Thymus (tissue), 11 donors: ENCODE results near the gene ZNF862. TPM values are rescaled to one million over a fixed set of nuclear protein-coding genes. Genes with fewer than 3 reads are reported as not detected.

Experiments
- DNase-seq, 9 donors: peaks; one replicate each; pipeline ENCODE4 v3.0.0-alpha.2; 2013; ENCODE audit warnings: low spot score in 9 of 9, low read depth in 6 of 9, missing footprints in 1 of 9
- H3K27ac ChIP-seq, 2 donors: one replicate each; pipeline ENCODE4 v1.5.1; 2013; ENCODE audit warnings: control low read depth in 1 of 2, low read depth in 1 of 2, low read length in 1 of 2, mild to moderate bottlenecking in 1 of 2, moderate library complexity in 1 of 2
- H3K27me3 ChIP-seq, 2 donors: one replicate each; pipeline ENCODE4 v1.5.1; 2013; ENCODE audit warnings: low read length in 1 of 2; ENCODE audit not compliant: control insufficient read depth in 2 of 2, insufficient read depth in 1 of 2
- H3K36me3 ChIP-seq, 2 donors: one replicate each; pipeline ENCODE4 v1.5.1; 2013; ENCODE audit warnings: low read length in 1 of 2, mild to moderate bottlenecking in 1 of 2, moderate library complexity in 1 of 2; ENCODE audit not compliant: control insufficient read depth in 2 of 2, insufficient read depth in 2 of 2
- H3K4me1 ChIP-seq, 2 donors: one replicate each; pipeline ENCODE4 v1.5.1; 2013; ENCODE audit warnings: low read length in 2 of 2; ENCODE audit not compliant: control insufficient read depth in 2 of 2, insufficient read depth in 2 of 2
- H3K4me3 ChIP-seq, 2 donors: one replicate each; pipeline ENCODE4 v1.5.1; 2013; ENCODE audit warnings: low read length in 2 of 2, control low read depth in 1 of 2, mild to moderate bottlenecking in 1 of 2
- H3K9me3 ChIP-seq, 2 donors: one replicate each; pipeline ENCODE4 v1.5.1; 2013; ENCODE audit warnings: low read length in 1 of 2, mild to moderate bottlenecking in 1 of 2; ENCODE audit not compliant: control insufficient read depth in 2 of 2, insufficient read depth in 1 of 2
- WGBS: extraction: QIAGEN DNeasy Blood & Tissue Kit; methylation state at CpG from one replicate; pipeline ENCODE4 v1.1.7; 2013; 5-methylcytosine and 5-hydroxymethylcytosine counted together
- polyA plus RNA-seq: library from polyadenylated mRNA; stranded (reverse); fragments of 200-250 nt; gene quantifications from one replicate; pipeline ENCODE4 v1.2.3, GENCODE V29; 2013
- total RNA-seq: library from RNA; stranded (reverse); fragments of 120-200 nt; gene quantifications from one replicate; pipeline ENCODE4 v1.2.4, GENCODE V29; 2013
- donor health status: healthy.

Gene ZNF862
- total and polyA plus RNA-seq, 2 donors: 9.0 to 15.8 TPM

DNA sequence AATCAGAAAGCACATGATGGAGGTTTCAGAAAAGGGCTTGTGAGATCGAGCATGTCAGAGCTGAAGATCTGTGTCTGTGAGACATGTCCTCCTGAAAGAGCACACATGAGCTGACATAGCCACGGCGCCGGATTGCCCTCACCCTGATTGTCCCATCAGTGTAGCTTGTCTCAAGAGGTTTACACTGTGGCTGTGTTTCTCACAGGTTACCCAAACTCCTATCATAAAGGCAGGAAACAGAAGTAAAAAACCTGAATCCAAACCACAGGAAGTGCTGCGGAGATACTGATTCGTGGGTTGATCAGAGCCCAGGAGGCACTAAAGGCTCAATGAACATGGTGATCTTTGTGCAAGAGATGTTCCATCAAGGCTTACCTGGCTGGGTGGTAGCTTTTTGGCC lies 31.7 kb downstream of the ZNF862 start:
- peak overlapping the region; percentile 88 for H3K27ac ChIP-seq
- H3K4me1 ChIP-seq: peaks cover 69 to 89% of the 10 kb centered on the region in 2 donors
- H3K36me3 ChIP-seq: peaks cover 3% of the 10 kb centered on the region in 2 donors
- peak in 3 of 9 donors; percentile 56 to 88 (median 56) for DNase-seq
- 4% methylated on average over 6 of the region's 6 CpGs for WGBS
- H3K9me3 ChIP-seq: peaks cover 0 to 7% of the 10 kb centered on the region in 2 donors
- H3K4me3 ChIP-seq: no peak overlapping the region
- peaks cover 5 to 14% of the 10 kb centered on the region in 2 donors for H3K27me3 ChIP-seq

DNA sequence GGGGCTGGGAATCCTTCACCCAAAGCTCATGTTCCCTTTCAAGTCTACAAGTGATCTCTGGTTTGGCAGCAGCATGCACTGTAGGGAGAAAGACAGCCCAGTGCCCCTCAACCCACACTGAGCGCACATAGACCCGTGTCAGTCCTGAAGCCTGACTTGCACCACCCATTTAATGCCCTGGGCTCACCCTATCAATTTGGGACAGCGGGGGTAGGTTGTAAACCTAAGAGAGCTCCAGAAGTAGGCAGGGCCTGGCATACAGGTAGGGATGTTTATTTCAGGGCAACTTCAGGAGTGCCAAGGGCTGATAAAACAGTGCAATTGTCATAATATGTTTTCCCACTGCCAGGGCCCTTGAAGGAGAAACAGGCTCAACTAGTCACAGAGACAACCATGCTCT lies 32.1 kb downstream of the ZNF862 start:
- DNase-seq: no peak
- 48% methylated on average over 3 of the region's 3 CpGs for WGBS
- peaks cover 64 to 89% of the 10 kb centered on the region in 2 donors for H3K4me1 ChIP-seq

DNA sequence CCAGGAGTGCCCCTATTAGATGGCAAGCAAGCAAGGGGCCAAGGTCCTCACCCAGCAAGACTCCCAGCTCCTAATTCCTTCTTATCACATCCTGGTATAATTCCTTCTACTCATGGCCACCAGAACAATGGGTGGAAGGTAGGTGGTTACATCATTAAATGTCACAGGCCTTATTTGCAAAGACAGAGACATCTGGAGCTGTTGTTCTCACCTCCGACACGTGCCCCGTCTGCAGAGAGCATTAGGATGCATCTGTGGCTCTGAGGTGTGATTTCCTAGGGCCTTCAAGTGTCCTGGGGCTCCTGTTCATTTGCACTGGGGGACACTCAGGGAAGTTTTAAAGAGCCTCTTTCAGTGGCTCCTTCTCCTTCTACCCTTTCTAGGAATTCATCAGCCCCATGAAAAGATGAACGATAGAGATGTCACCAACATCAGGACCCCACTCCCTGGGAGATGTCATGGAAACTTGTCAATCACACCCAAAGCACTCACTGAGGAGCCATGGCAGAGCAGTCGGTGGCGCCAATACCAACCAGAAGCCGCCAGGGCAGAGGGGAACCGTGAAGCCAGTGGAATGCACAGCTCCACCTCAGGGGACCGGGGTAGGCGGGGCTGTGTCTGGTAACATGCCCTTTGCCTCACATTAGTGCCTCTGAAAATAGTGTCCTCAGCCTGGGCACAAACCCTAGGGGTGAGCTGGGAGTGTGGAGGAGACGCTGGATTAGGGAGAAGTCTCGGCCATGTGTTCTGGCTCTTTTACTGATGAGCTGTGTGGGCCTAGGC lies 32.7 kb downstream of the ZNF862 start:
- Histone ChIP-seq H3K4me1 (peaks cover 58 to 88% of the 10 kb centered on the region in 2 donors), H3K27me3 (peaks cover 5 to 14% of the 10 kb centered on the region in 2 donors), H3K27ac (peak overlapping the region; percentile 81 to 88), H3K36me3 (peaks cover 4 to 5% of the 10 kb centered on the region in 2 donors), H3K4me3 (no peak overlapping the region), H3K9me3 (peaks cover 0 to 7% of the 10 kb centered on the region in 2 donors)
- 87% methylated on average over 12 of the region's 12 CpGs for WGBS
- no peak for DNase-seq

More for the DNA sequence above, 32.1 kb downstream of the ZNF862 start:
- H3K36me3 ChIP-seq: peaks cover 0 to 1% of the 10 kb centered on the region in 2 donors
- H3K27me3 ChIP-seq: peaks cover 5 to 14% of the 10 kb centered on the region in 2 donors
- H3K4me3 ChIP-seq: no peak overlapping the region
- H3K27ac ChIP-seq: peak overlapping the region; percentile 81 to 88
- H3K9me3 ChIP-seq: peaks cover 0 to 7% of the 10 kb centered on the region in 2 donors

DNA sequence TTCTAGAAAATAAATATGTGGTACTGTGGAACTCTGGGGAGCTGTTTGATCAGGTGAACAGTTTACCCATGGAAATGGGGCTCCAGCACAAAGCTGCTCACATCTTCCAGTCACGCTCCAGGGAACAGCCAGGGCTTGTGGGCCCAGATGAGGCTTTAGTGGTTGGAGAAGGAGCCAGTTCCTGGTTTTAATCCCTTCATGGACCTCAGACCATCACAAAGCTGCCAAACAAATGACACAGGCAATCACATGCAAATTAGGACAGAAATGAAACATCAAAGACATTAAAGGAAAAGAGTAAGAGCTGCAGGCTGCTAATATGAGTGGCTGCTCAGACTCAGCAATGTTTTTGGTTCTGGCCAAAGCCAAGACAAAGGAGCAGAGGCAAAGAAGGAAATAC lies 33.4 kb downstream of the ZNF862 start:
- no peak overlapping the region for H3K4me3 ChIP-seq
- H3K27me3 ChIP-seq: peaks cover 5 to 14% of the 10 kb centered on the region in 2 donors
- peaks cover 0 to 7% of the 10 kb centered on the region in 2 donors for H3K9me3 ChIP-seq
- H3K4me1 ChIP-seq: peaks cover 51 to 81% of the 10 kb centered on the region in 2 donors
- no peak for DNase-seq
- H3K27ac ChIP-seq: peak overlapping the region in 1 of 2 donors; percentile 74
- H3K36me3 ChIP-seq: peaks cover 4 to 8% of the 10 kb centered on the region in 2 donors
- 95% methylated on average over 1 of the region's 1 CpG for WGBS

DNA sequence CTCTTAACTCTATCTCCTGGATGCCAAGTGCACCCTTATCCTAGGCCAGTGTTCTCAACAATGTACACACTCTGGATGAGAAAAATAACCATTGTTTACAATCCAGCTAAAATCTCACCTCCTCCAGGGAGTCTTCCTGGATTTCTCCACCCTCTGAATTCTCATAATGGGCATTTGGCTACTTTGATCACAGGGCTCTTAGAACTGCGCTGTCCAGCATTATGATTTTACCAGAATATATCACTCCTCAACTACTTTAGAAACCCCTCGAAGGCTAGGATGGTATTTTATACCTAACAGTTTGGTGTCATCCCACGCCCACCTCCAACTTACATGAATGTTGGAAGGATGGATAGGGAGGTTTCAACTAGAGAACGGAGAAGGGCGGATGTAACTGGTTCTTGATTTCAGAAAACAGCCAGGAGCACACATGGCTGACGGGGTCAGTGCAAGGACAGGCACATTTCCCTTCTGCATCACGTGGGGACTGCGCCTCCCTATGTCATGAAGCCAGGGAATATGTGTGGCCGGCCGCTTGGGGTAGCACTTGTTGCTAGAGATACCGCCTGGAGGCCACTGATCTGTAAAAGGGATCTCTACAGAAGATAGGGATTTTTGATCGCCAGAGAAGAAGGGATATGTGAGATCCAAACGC lies 34.4 kb downstream of the ZNF862 start:
- Histone ChIP-seq H3K27ac (peak overlapping the region; percentile 55 to 62), H3K4me1 (peaks cover 42 to 72% of the 10 kb centered on the region in 2 donors)

DNA sequence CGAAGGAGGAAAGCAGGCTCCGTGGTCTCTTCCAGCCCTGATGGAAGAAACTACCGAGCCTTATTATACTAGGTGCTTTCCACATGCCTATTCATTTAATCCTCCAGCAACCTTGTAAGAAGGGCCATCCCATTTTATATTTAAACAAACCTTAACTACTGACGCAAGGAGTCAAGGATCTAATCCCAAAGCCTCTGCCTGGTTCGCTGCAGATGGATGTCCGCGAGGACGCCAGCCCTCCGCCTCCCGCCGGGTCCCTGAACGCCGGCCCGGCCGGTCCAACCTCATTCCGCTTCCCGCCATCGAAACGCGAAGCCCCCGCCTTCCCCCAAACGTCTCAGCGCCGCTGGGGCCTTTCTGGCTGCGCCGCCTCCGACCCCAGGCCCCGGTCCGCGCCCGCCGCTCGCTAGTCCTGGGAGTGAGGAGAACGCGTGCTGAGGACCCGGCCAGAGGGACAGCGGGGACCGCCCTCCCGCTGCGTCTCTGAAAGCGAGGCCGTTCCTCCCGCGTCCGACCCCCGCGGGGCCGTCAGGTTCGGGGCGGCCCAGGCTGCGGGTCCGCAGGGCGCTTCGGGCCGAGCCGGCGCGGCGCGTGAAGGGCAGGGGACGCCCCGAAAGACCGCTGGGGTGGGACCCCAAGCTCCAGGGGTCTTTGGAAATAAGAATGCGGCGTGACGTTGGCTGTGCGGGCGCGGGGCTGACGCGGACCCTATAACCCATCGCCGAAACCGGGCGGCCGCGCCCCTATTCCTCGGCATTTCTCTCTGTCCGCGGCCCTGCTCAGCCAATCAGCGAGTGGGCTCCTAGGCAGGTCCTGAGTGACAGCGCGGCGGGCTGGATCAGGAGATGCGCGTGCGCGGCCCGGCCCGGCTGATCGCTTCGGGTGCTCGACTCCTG lies 35.1 kb downstream of the ZNF862 start, which contains the start of gene ATP6V0E2:
ATP6V0E2 (plus strand) TSS at position 896 of the 896 bp plus-strand sequence. CDS start 97 bp downstream, outside the sequence.
- peak within 1 kb of the TSS; percentile 66 to 79 for H3K4me3 ChIP-seq
- peaks cover 34 to 64% of the 10 kb centered on the region in 2 donors for H3K4me1 ChIP-seq
- peaks cover 0 to 3% of the 10 kb centered on the region in 2 donors for H3K9me3 ChIP-seq
- peaks cover 8 to 16% of the 10 kb centered on the region in 2 donors for H3K36me3 ChIP-seq
- peak in 5 of 9 donors; percentile 76 to 93 (median 86) for DNase-seq
- under 1% methylated on average over 93 of the region's 93 CpGs for WGBS
- H3K27me3 ChIP-seq: peaks cover 5 to 14% of the 10 kb centered on the region in 2 donors
- peak within 1 kb of the TSS; percentile 62 to 68 for H3K27ac ChIP-seq

More for the DNA sequence above, 34.4 kb downstream of the ZNF862 start:
- peaks cover 4 to 10% of the 10 kb centered on the region in 2 donors for H3K36me3 ChIP-seq
- H3K4me3 ChIP-seq: peak overlapping the region; percentile 66 to 79
- DNase-seq: no peak
- 46% methylated on average over 13 of the region's 13 CpGs for WGBS
- peaks cover 5 to 14% of the 10 kb centered on the region in 2 donors for H3K27me3 ChIP-seq
- H3K9me3 ChIP-seq: peaks cover 0 to 7% of the 10 kb centered on the region in 2 donors

DNA sequence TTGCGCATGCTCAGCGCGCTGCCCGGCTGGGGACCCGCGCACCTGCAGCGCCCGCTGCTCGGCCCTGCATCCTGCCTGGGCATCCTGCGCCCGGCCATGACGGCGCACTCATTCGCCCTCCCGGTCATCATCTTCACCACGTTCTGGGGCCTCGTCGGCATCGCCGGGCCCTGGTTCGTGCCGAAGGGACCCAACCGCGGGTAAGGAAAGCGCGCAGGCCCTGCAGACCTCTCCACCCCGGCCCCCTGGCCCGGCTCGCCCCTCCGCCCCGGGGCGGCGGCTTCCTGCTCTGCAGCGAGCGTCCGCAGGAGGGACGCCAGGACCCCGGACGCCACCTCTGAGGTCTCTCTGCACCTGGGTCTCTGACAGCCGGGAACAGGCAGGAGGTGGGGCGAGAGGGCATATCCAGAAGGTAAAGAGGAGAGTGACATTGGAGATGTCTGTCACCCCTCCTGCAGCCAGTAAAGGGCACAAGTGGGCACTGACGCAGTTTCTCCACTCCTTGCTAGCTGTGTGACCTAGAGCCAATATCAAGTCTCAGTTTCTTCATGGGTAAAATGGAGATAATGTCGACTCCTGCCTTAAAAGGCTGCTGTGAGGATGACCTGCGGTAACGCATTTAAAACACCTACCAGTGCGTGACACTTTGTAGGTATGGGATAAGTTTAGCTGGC lies 35.9 kb downstream of the ZNF862 start:
- DNase-seq: peak in 1 of 9 donors; percentile 75
- H3K4me3 ChIP-seq: peak overlapping the region; percentile 66 to 79
- peaks cover 12 to 19% of the 10 kb centered on the region in 2 donors for H3K36me3 ChIP-seq
- WGBS: 9% methylated on average over 46 of the region's 46 CpGs
- H3K9me3 ChIP-seq: peaks cover 0 to 3% of the 10 kb centered on the region in 2 donors
- H3K4me1 ChIP-seq: peaks cover 26 to 56% of the 10 kb centered on the region in 2 donors
- peak overlapping the region in 1 of 2 donors; percentile 68 for H3K27ac ChIP-seq
- H3K27me3 ChIP-seq: peaks cover 5 to 14% of the 10 kb centered on the region in 2 donors

DNA sequence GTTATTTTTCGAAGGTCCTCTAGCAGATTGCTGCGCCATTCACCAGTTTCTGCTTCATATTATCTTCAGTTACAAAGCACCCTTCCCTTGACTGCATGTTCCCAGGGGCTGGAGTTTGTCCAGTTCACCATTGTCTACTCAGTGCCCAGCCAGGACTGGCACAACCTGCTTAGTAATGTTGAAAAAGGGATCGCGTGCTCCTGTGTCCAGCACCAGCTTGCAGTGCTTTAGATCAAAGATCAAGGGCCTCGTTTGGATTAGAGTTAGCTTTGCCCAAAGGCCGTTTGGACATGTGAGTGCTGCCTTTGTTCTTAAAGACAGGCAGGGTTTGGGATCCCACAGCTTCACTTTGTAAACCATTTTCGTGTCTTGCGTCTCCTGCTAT lies 36.5 kb downstream of the ZNF862 start:
- H3K4me1 ChIP-seq: peaks cover 21 to 51% of the 10 kb centered on the region in 2 donors
- 93% methylated on average over 8 of the region's 8 CpGs for WGBS
- H3K27ac ChIP-seq: no peak overlapping the region
- no peak for DNase-seq
- peak overlapping the region; percentile 66 to 79 for H3K4me3 ChIP-seq
- peaks cover 14 to 24% of the 10 kb centered on the region in 2 donors for H3K36me3 ChIP-seq
- H3K9me3 ChIP-seq: peaks cover 0 to 3% of the 10 kb centered on the region in 2 donors
- peaks cover 5 to 14% of the 10 kb centered on the region in 2 donors for H3K27me3 ChIP-seq
